ENCODE results near the gene TCTA.

TCTA gene

DNA sequence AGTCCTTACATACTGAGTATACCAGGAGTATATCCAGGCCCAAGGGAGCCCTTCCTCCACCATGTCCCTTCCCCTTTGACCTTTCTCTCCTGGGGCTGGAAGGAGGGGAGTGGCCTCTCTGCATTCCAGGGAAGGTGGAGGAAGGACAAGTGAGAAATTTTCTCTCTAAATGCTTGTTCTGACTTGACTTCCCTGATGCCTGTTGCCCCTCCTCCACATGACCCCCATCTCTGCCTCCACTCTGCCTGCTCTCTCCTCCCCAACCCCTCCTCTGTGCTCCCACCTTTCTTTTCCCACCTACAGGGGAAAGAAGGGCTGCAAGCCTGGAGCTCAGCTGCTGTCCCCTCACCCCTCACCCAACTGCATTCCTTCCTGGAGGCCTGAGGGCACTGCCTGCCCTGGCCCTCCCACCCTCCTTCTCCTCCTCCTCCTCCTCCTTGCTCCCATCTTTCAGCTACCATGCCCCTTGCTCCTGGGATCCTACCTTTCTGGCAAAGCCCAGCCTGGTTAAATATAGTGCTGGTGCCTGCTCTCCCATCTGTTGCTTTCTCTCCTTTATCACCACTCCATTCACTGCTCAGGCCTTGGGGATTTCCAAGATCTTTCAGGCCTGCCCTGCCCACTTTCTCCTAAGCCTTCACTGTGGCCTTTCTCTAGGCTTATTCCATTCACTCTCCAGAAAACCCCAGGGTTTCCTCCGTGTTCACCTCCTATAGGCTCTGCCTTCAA is 49.4 kb downstream of the TCTA start:
- no peak for DNase-seq

DNA sequence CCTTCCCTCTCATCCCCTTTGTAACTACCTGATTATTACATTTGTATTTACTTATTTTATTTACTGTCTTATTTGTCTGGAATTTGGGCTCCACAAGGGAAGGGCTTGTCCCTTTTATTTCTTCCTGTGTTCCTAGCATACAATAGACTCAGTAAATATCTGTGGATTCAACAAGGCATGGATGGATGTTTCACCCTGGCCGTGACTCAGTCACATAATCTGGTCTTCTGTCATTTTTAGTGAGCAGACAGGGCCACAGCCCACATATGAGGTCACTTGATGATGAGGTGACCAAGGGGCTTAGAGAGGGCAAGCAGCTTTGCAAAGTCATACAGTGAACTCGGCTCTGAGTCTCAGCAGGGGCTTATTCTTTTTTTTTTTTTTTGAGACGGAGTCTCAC is 50.0 kb downstream of the TCTA start:
- DNase-seq: no peak

GRCh38 chr3:49465270-49466034 is 53.2 kb downstream of the TCTA start:
- DNase-seq: no peak

All from activated T-cell treated with anti-CD3 and anti-CD28 coated beads, Interleukin-2, amount 50 U/mL, for 1 hour (primary cell).